GM19468 (cell line): ENCODE results near the gene MARK3.

ENCODE experiments used
- ATAC-seq: cut with Tn5 transposase; IDR thresholded peaks from one replicate; pipeline ENCODE4 v1.9.1; 2021; ENCODE audit warnings: mild to moderate bottlenecking, moderate library complexity, moderate number of reproducible peaks; ENCODE audit not compliant: unreplicated experiment; ENCODE audit errors: extremely low read depth

Gene MARK3

GRCh38 chr14:103476631-103477030 is 91.4 kb downstream of the MARK3 start:
- no peak for ATAC-seq

DNA sequence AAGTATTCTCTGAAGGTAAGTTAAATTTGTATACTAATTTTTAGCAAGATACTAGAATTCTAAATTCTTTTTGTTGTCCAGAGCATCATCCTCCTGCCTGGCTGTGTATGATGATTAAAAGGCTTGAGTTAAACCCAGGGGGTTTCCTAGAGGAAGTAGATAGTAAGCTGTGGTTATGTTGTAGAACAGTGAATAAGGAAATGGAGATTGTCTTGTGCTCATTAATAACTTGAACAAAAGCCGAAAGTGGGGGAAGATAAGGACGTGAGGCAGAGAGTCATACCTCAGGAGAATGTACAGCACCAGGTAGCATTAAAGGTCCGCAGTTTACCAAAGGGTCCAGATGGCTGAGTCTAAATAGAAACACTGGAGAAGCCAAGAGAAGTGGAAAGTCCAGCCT is 95.4 kb downstream of the MARK3 start:
- peak; percentile 58 for ATAC-seq

GRCh38 chr14:103483600-103483999 is 98.4 kb downstream of the MARK3 start:
- ATAC-seq: no peak

- no peak for ATAC-seq
Observed at GRCh38 chr14:103485504-103485903, 100.3 kb downstream of the MARK3 start.

DNA sequence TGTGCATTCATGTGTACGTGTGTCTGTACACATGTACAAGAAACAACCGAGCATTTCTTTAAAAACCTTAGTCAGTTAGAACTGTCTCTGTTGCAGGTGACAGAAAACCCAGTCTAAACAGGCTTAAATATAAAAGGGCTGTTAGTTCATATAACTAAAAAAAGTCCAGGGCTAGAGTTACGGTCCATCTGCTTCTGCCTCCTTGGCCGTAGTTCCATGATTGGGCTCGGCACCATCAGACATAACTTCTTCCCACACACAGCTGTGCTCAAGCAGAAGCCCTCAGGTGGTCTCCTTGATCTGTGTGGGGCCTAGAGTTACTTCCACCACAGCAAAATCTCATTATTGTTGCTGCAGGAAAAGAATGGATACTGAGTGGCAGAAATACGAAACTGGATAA is 102.9 kb downstream of the MARK3 start:
- ATAC-seq: no peak

DNA sequence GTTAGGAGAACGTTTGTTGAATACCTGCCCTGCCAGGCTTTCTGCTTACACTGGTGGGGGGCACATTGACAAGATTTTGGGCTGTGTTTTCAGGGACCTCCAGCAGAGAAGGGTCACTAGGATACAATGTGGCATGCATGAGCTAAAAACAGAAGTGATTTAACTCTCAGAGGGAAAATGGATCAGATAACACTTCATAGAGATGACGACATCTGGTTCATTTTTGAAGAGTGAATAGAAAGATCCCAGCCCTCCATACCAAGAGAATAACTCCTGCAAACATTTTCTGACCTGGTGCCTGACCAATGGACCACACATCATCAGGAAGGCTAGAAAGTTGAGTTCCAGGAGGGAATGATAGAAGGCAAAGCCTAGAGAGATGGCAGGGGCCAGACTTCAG is 103.7 kb downstream of the MARK3 start:
- no peak for ATAC-seq

DNA sequence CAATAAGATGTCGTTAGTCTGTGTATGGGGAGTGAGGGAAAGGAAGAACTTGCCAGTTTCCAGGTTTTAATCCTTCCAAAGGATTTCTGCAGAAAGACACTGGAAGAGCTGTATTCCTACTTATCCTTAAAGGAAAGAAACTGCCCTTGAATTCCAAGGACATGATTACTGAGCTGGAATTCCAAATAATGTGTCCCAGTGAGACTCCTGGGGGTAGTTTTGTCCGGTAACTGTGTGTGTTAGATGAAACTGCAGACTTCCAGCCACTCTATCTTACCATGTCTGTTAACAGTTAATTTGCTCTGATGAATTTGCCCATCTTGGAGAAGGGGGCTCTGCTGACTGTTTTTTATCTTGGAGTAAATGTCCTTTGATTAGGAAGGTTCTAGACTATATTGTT is 104.4 kb downstream of the MARK3 start:
- ATAC-seq: no peak

GRCh38 chr14:103491691-103492090 is 106.5 kb downstream of the MARK3 start:
- ATAC-seq: no peak

- ATAC-seq: no peak
Observed at GRCh38 chr14:103492156-103492925, 107.1 kb downstream of the MARK3 start.

GRCh38 chr14:103495854-103496253 is 110.6 kb downstream of the MARK3 start:
- no peak for ATAC-seq

- ATAC-seq: no peak
Observed at GRCh38 chr14:103496776-103497175, 111.6 kb downstream of the MARK3 start.

- no peak for ATAC-seq
Observed at GRCh38 chr14:103499709-103500108, 114.5 kb downstream of the MARK3 start.

DNA sequence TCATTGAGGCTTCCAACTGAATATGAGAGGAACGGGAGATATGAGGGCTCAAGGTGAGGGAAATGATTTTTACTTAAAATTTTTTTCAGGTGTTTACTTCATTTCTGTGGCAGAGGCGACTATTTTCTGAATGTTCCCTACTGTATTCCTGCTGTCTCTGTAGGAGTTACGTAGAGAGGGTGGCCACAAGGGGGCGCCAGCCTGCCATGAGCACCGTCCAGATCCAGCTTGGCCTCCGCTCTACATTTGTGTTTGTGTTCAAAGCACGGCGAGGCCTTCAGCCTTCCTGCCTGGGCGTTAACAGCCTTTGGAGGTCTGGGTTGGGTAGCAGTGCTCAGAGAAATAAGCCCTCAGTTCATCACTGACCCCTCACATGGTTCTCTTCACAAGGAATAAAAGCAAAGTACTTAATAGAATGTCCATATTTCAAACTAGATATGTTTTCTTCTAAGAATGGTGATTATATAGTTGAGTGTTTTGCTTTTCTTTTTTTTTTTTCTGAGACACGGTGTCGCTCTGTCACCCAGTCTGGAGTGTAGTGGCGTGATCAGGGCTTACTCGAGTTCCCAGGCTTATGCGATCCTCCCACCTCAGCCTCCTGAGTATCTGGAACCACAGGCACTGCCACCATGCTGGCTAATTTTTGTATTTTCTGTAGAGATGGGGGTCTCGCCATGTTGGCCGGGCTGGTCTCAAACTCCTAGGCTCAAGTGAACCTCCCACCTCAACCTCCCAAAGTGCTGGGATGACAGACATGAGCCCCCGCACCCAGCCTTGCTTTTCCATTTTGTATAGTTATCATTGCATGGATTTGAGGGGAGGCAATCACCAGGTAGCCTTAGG is 115.2 kb downstream of the MARK3 start:
- ATAC-seq: no peak

- ATAC-seq: no peak
Observed at GRCh38 chr14:103501041-103501870, 116.0 kb downstream of the MARK3 start.

DNA sequence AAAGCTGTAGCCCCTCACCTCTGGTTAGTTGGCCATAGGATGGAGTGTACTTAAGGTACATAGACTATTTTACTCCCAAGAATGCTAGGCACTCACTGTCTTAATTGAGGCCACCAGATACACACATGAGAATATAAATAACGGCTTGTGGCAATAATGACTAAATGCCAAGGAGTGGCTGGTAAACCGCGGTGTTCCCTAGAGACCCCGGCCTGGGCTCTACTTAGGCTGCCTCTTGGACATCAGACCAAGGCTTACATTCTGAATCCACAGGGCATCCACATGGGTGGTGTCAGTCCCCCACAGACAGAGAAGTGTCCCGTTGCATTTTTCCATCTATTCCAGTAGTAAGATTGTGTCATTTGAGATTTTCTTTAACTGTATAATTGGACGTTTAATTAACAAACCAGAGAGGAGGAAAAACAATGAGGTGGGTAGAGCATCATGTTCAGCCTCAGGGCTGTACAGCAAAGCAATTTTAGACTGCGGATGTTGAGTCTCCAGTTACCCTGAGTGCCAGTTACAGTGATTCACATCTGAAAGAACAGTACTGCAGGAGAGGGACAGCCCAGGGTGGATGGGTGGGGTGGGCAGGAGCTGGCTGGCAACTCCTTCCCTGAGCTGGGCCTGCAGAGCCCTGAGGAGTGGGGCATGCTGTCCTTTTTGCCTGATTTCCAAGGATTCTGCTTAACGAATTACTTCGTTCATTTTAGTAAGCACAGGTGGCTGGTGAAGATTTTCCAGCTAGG is 116.9 kb downstream of the MARK3 start:
- ATAC-seq: no peak

- no peak for ATAC-seq
Observed at GRCh38 chr14:103502877-103503276, 117.7 kb downstream of the MARK3 start.

- no peak for ATAC-seq
Observed at GRCh38 chr14:103503296-103503695, 118.1 kb downstream of the MARK3 start.

DNA sequence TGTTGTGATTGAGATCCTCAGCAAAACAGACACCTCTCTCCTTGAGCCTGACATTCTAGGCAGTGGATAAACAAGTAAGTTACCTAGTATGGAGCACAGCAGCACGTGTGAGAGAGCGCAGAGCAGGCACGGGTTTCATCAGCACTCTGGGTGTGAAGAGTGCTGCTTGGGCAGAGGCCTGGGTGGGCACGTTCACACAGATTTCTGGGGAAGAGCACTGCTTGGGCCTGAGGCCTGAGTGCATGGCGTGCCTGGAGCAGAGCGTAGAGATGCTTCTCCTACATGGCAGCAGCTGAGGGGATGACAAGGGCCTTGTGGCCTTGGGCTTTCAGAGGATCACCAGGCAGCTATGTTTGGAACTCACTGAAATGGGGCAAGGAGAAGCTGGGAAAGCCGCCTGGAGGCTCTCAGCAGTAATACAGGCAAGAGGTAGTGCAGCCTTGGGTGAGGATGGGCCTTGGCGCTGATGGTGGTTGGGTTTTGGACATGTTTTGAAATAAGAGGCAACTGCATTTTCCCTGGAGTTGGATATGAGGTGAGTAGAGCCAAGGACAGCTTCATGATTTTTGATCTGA is 119.9 kb downstream of the MARK3 start:
- ATAC-seq: no peak

- no peak for ATAC-seq
Observed at GRCh38 chr14:103507751-103508150, 122.5 kb downstream of the MARK3 start.
